DND-41 (cell line): Measurements from ENCODE around the gene SLC1A2.

Source experiments
- ATAC-seq: fragments of 200-7000 bp; cut with Tn5 transposase; 3 replicates; pipeline ENCODE4 v1.9.1; 2021; ENCODE audit warnings: low read depth; ENCODE audit not compliant: insufficient read depth
- DNase-seq: peaks from one replicate; pipeline ENCODE4 v3.0.0-alpha.2; 2020
- H2AFZ ChIP-seq: 2 replicates; pipeline ENCODE4 v1.6.0; 2012; ENCODE audit warnings: low read depth, low read length
- H3K27ac ChIP-seq: 2 replicates; pipeline ENCODE4 v1.5.1; 2012; ENCODE audit warnings: low read length, inconsistent platforms
- H3K27me3 ChIP-seq: fragments of 200-600 bp; sonication (generic); 2 replicates; pipeline ENCODE4 v1.6.0; 2012; ENCODE audit warnings: low read length, mild to moderate bottlenecking, inconsistent platforms; ENCODE audit not compliant: insufficient read depth, poor library complexity
- H3K36me3 ChIP-seq: 2 replicates; pipeline ENCODE4 v1.5.1; 2012; ENCODE audit warnings: low read length, inconsistent platforms; ENCODE audit not compliant: insufficient read depth
- H3K4me1 ChIP-seq: 2 replicates; pipeline ENCODE4 v1.5.1; 2012; ENCODE audit warnings: mild to moderate bottlenecking, low read length; ENCODE audit not compliant: insufficient read depth
- H3K4me2 ChIP-seq: 2 replicates; pipeline ENCODE4 v1.6.0; 2012; ENCODE audit warnings: mild to moderate bottlenecking, moderate library complexity, low read length, inconsistent platforms; ENCODE audit not compliant: insufficient read depth
- H3K4me3 ChIP-seq, 2 experiments: fragments of 200-600 bp in 1 of 2; shearing (Covaris generic) in 1 of 2; 2 replicates each; pipeline ENCODE4 v1.5.1; 2012 to 2016; ENCODE audit warnings: inconsistent platforms in 2 of 2, low read length in 2 of 2, mild to moderate bottlenecking in 2 of 2, low read depth in 1 of 2, moderate library complexity in 1 of 2
- H3K79me2 ChIP-seq: 2 replicates; pipeline ENCODE4 v1.6.0; 2012; ENCODE audit warnings: low read length, inconsistent platforms; ENCODE audit not compliant: insufficient read depth
- H3K9ac ChIP-seq: 2 replicates; pipeline ENCODE4 v1.6.0; 2012; ENCODE audit warnings: low read depth, mild to moderate bottlenecking, inconsistent platforms, low read length, moderate library complexity
- H3K9me3 ChIP-seq: 2 replicates; pipeline ENCODE4 v1.5.1; 2012; ENCODE audit warnings: low read length, moderate library complexity, mild to moderate bottlenecking, inconsistent platforms; ENCODE audit not compliant: insufficient read depth, severe bottlenecking
- H4K20me1 ChIP-seq: 2 replicates; pipeline ENCODE4 v1.6.0; 2012; ENCODE audit warnings: low read length; ENCODE audit not compliant: insufficient read depth
- CTCF ChIP-seq: IDR thresholded peaks from 2 replicates; pipeline ENCODE4 v1.5.1; 2012; ENCODE audit warnings: borderline replicate concordance, low read length, moderate library complexity, mild to moderate bottlenecking; ENCODE audit not compliant: poor library complexity, severe bottlenecking; ENCODE audit errors: extremely low read depth
- EZH2 ChIP-seq: IDR thresholded peaks from 3 replicates; pipeline ENCODE4 v1.6.1; 2012; ENCODE audit warnings: borderline replicate concordance, low read depth, mild to moderate bottlenecking, moderate library complexity, low read length, inconsistent platforms; ENCODE audit not compliant: severe bottlenecking

Gene SLC1A2

GRCh38 chr11:35391922-35392688, 27.3 kb downstream of the SLC1A2 start:
- Histone ChIP-seq H3K4me1 (no peaks in the 10 kb centered on the region), H4K20me1 (no peaks in the 10 kb centered on the region), H3K4me2 (no peak overlapping the region), H3K4me3 (no peak overlapping the region), H3K27ac (no peak overlapping the region), H3K9me3 (no peaks in the 10 kb centered on the region), H3K79me2 (no peaks in the 10 kb centered on the region), H3K36me3 (no peaks in the 10 kb centered on the region), H2AFZ (no peak overlapping the region), H3K27me3 (peaks cover 14% of the 10 kb centered on the region), H3K9ac (no peak overlapping the region)
- DNase-seq (peak; percentile 79), ATAC-seq (peak; percentile 96)
- peak; percentile 93 for TF ChIP-seq CTCF
- TF ChIP-seq EZH2, result no peak

- no peaks in the 10 kb centered on the region for H3K36me3 ChIP-seq
- H3K9ac ChIP-seq, result no peak overlapping the region
- no peaks in the 10 kb centered on the region for H4K20me1 ChIP-seq
- TF ChIP-seq EZH2, result no peak
- TF ChIP-seq CTCF, result no peak
- no peaks in the 10 kb centered on the region for H3K9me3 ChIP-seq
- H3K4me1 ChIP-seq, result no peaks in the 10 kb centered on the region
- H3K27ac ChIP-seq, result no peak overlapping the region
- no peak overlapping the region for H3K4me2 ChIP-seq
- no peak for DNase-seq
- H3K79me2 ChIP-seq, result no peaks in the 10 kb centered on the region
- peaks cover 14% of the 10 kb centered on the region for H3K27me3 ChIP-seq
- H3K4me3 ChIP-seq, result no peak overlapping the region
- no peak overlapping the region for H2AFZ ChIP-seq
- no peak for ATAC-seq
These were observed 28.3 kb downstream of the SLC1A2 start for GRCh38 chr11:35390737-35391682.

DNA sequence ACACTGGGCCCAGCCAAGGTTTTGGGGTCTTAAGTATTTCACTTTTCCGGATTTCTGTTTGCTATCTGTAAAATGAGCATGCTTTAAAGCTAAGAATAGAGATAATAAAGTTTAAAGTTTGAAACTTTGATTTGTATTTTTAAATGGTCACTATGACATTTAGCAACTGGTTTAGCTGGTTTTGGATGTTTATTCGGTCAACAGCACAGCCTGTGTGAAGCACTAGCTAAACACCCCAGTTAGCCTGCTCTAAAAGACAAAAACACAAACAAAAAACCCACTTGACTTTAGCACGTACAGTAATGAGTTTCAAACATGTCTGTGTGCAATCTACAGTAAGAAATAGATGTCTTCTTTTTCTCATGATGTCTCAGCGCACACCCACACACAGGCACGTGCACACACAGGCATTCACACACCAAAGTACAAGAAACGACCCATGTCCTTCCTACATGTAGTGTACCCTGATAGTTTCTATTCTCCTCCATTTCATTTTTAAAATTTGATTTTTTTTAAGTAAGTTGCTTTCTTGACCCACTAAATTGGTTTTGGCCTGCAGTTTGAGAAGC, 29.4 kb downstream of the SLC1A2 start:
- no peak overlapping the region for H3K27ac ChIP-seq
- no peak overlapping the region for H2AFZ ChIP-seq
- peaks cover 14% of the 10 kb centered on the region for H3K27me3 ChIP-seq
- no peak for ATAC-seq
- H3K79me2 ChIP-seq, result no peaks in the 10 kb centered on the region
- no peak for DNase-seq
- no peak overlapping the region for H3K4me3 ChIP-seq
- no peaks in the 10 kb centered on the region for H3K4me1 ChIP-seq
- H3K4me2 ChIP-seq, result no peak overlapping the region
- no peak for TF ChIP-seq CTCF
- no peak for TF ChIP-seq EZH2
- H3K9ac ChIP-seq, result no peak overlapping the region
- no peaks in the 10 kb centered on the region for H4K20me1 ChIP-seq
- H3K36me3 ChIP-seq, result no peaks in the 10 kb centered on the region
- no peaks in the 10 kb centered on the region for H3K9me3 ChIP-seq
